Fibroblast of villous mesenchyme (primary cell): ENCODE measurements around the gene CDC42EP2. TPM values are rescaled to one million over a fixed set of nuclear protein-coding genes. Genes with fewer than 3 reads are reported as not detected.
A peak's percentile ranks its signal among the peaks of the same experiment; 100 is the strongest.

Experiments used
- DNase-seq: peaks from one replicate; pipeline ENCODE4 v3.0.0-alpha.2; 2010; ENCODE audit warnings: low read depth
- H3K4me3 ChIP-seq: 2 replicates; pipeline ENCODE4 v1.5.1; 2011; ENCODE audit warnings: low read depth, mild to moderate bottlenecking, low read length
- total RNA-seq: library from RNA; depleted of rRNA; stranded (reverse); fragments of >200 nt; gene quantifications from 2 replicates; pipeline ENCODE4 v1.2.3, GENCODE V29; 2012
- TF ChIP-seq, protein P1 (sequence below): IDR thresholded peaks from 2 replicates; pipeline ENCODE4 v1.5.1; 2012; ENCODE audit warnings: low read depth, mild to moderate bottlenecking, low read length; ENCODE audit not compliant: insufficient read depth

The CDC42EP2 gene
- total RNA-seq, 1 donor: 32.8 TPM

- no peak for DNase-seq
- TF ChIP-seq, protein P1, sequence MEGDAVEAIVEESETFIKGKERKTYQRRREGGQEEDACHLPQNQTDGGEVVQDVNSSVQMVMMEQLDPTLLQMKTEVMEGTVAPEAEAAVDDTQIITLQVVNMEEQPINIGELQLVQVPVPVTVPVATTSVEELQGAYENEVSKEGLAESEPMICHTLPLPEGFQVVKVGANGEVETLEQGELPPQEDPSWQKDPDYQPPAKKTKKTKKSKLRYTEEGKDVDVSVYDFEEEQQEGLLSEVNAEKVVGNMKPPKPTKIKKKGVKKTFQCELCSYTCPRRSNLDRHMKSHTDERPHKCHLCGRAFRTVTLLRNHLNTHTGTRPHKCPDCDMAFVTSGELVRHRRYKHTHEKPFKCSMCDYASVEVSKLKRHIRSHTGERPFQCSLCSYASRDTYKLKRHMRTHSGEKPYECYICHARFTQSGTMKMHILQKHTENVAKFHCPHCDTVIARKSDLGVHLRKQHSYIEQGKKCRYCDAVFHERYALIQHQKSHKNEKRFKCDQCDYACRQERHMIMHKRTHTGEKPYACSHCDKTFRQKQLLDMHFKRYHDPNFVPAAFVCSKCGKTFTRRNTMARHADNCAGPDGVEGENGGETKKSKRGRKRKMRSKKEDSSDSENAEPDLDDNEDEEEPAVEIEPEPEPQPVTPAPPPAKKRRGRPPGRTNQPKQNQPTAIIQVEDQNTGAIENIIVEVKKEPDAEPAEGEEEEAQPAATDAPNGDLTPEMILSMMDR: no peak
These were observed 49.1 kb downstream of the CDC42EP2 start for GRCh38 chr11:65363770-65364169.

DNA sequence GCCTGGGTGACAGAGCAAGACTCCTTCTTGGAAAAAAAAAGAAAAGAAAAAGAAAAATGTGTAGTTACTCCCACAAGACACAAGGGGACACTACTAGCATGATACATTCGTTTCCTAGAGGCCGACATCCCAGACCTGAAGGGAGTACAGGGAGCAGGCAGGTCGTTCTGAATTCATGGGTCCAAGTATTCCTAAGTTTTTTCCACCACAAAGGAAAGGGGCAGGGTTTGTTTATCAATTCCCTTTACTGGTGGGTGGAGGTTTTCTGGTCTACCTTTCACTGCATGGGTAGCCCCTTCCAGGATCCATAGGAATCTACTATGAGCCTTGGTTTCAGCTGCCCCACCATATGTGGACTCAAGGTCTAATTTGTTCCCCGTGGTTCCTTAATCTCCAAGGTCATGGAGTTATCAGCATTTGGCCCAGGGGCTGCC is 51.7 kb downstream of the CDC42EP2 start:
- no peak overlapping the region for H3K4me3 ChIP-seq
- DNase-seq: peak; percentile 92
- TF ChIP-seq, protein P1: peak; percentile 80

More at GRCh38 chr11:65363770-65364169, 49.1 kb downstream of the CDC42EP2 start:
- H3K4me3 ChIP-seq: no peak overlapping the region

GRCh38 chr11:65370659-65371049 is 56.0 kb downstream of the CDC42EP2 start:
- no peak for DNase-seq
- H3K4me3 ChIP-seq: no peak overlapping the region
- TF ChIP-seq, protein P1: no peak

Other genes with a start within 250 kb of the CDC42EP2 start
- gene CDCA5, start 230.8 kb upstream of the CDC42EP2 start, total RNA-seq: 7.4 and 15.5 TPM in 2 replicates
- gene ZFPL1, start 230.6 kb upstream of the CDC42EP2 start, total RNA-seq: 28.9 and 46.7 TPM in 2 replicates
- gene VPS51, start 218.7 kb upstream of the CDC42EP2 start, total RNA-seq: 104 and 169 TPM in 2 replicates
- gene TM7SF2, start 203.0 kb upstream of the CDC42EP2 start, total RNA-seq: 31.6 and 45.8 TPM in 2 replicates
- 11.2 and 15.1 TPM in 2 replicates for gene ZNHIT2, start 197.2 kb upstream of the CDC42EP2 start, total RNA-seq
- gene FAU, start 192.7 kb upstream of the CDC42EP2 start, total RNA-seq: 137 and 279 TPM in 2 replicates
- 41.2 and 54.4 TPM in 2 replicates for gene MRPL49, start 192.5 kb upstream of the CDC42EP2 start, total RNA-seq
- gene SYVN1, start 180.3 kb upstream of the CDC42EP2 start, total RNA-seq: 13.0 and 13.5 TPM in 2 replicates
- not detected in 2 replicates for gene SPDYC, start 144.6 kb upstream of the CDC42EP2 start, total RNA-seq
- 123 and 133 TPM in 2 replicates for gene CAPN1, start 132.9 kb upstream of the CDC42EP2 start, total RNA-seq
- gene POLA2, start 52.9 kb upstream of the CDC42EP2 start, total RNA-seq: 7.1 and 12.1 TPM in 2 replicates
- gene DPF2, start 19.0 kb downstream of the CDC42EP2 start, total RNA-seq: 47.0 and 60.9 TPM in 2 replicates
- under 0.01 TPM in 1 of 2 replicates, not detected in the other for gene TIGD3, start 39.9 kb downstream of the CDC42EP2 start, total RNA-seq
- 1.7 and 2.9 TPM in 2 replicates for gene SLC25A45, start 67.8 kb downstream of the CDC42EP2 start, total RNA-seq
- gene FRMD8, start 71.8 kb downstream of the CDC42EP2 start, total RNA-seq: 44.5 and 60.6 TPM in 2 replicates
- 413 and 487 TPM in 2 replicates for gene NEAT1, start 107.9 kb downstream of the CDC42EP2 start, total RNA-seq
- gene MALAT1, start 184.2 kb downstream of the CDC42EP2 start, total RNA-seq: 12,351 and 16,563 TPM in 2 replicates
- gene SCYL1, start 210.2 kb downstream of the CDC42EP2 start, total RNA-seq: 125 and 135 TPM in 2 replicates
- gene LTBP3, start 243.5 kb downstream of the CDC42EP2 start, total RNA-seq: 23.7 and 24.2 TPM in 2 replicates